HepG2 (cell line): ENCODE data around the gene OST4. TPM values are rescaled to one million over a fixed set of nuclear protein-coding genes. Genes with fewer than 3 reads are reported as not detected.

Source experiments
- ARNTL ChIP-seq: sonication (generic); formaldehyde crosslinking; IDR thresholded peaks from 2 replicates; pipeline ENCODE4 v1.4.0; 2020; ENCODE audit warnings: mild to moderate bottlenecking, missing genetic modification reagents
- CEBPG ChIP-seq: IDR thresholded peaks from 2 replicates; pipeline ENCODE4 v1.6.1; 2016
- FLYWCH1 ChIP-seq: sonication (generic); formaldehyde crosslinking; IDR thresholded peaks from 2 replicates; pipeline ENCODE4 v1.8.1; 2023; ENCODE audit warnings: mild to moderate bottlenecking, missing genetic modification reagents
- MAFK ChIP-seq, 2 experiments: IDR thresholded peaks in 1 of 2; conservative IDR thresholded peaks in 1 of 2; 2 replicates each; pipeline ENCODE4 v1.6.1; 2011; ENCODE audit warnings: improper control_type of control experiment in 2 of 2, low read length in 2 of 2
- TRIM24 ChIP-seq: sonication (generic); formaldehyde crosslinking; IDR thresholded peaks from 2 replicates; pipeline ENCODE4 v1.8.0; 2022; ENCODE audit warnings: mild to moderate bottlenecking, missing genetic modification reagents
- ZFX ChIP-seq: sonication (generic); formaldehyde crosslinking; IDR thresholded peaks from 2 replicates; pipeline ENCODE4 v1.4.0; 2020; ENCODE audit warnings: mild to moderate bottlenecking, low read depth, missing genetic modification reagents, moderate library complexity
- ZHX2 ChIP-seq, 2 experiments: sonication (generic) in 1 of 2; formaldehyde crosslinking in 1 of 2; IDR thresholded peaks; 2 replicates each; pipeline versions ENCODE4 v1.6.1 to v1.9.0; 2014 to 2022; ENCODE audit warnings: antibody characterized with exemption in 1 of 2, borderline replicate concordance in 1 of 2, inconsistent platforms in 1 of 2, low read depth in 1 of 2, missing genetic modification reagents in 1 of 2
- ZNF230 ChIP-seq: sonication (generic); formaldehyde crosslinking; IDR thresholded peaks from 2 replicates; pipeline ENCODE4 v1.4.0; 2020; ENCODE audit warnings: mild to moderate bottlenecking, missing genetic modification reagents
- ZNF75D ChIP-seq: sonication (generic); formaldehyde crosslinking; IDR thresholded peaks from 2 replicates; pipeline ENCODE4 v1.8.1; 2023; ENCODE audit warnings: missing genetic modification reagents, mild to moderate bottlenecking, borderline replicate concordance
- ZNF883 ChIP-seq: sonication (generic); formaldehyde crosslinking; IDR thresholded peaks from 2 replicates; pipeline ENCODE4 v1.5.1; 2020; ENCODE audit warnings: mild to moderate bottlenecking, missing genetic modification reagents; ENCODE audit errors: not compliant biosample characterization
- ZUFSP ChIP-seq: sonication (generic); formaldehyde crosslinking; IDR thresholded peaks from 2 replicates; pipeline ENCODE4 v1.9.0; 2021; ENCODE audit warnings: missing genetic modification reagents, mild to moderate bottlenecking, borderline replicate concordance
- polyA plus RNA-seq, 8 experiments: library from polyadenylated mRNA; depleted of rRNA in 3 of 8; stranded (reverse) in 7 of 8; unstranded in 1 of 8; fragments of >200 nt; fragmentation: Illumina TruSeq in 4 of 8; extraction: Trizol in 4 of 8; gene quantifications; 2 replicates each; pipeline versions ENCODE4 v1.2.1 to v1.2.3, GENCODE V29; 2011 to 2016; ENCODE audit warnings: low read depth in 4 of 8, missing spikeins in 1 of 8, mixed read lengths in 1 of 8; ENCODE audit not compliant: insufficient read depth in 1 of 8
- total RNA-seq, 5 experiments: library from RNA; depleted of rRNA; stranded (reverse); fragments of >200 nt; fragmentation: Illumina TruSeq; extraction: Trizol; gene quantifications; 2 replicates each; pipeline ENCODE4 v1.2.3, GENCODE V29; 2016; ENCODE audit warnings: low read depth in 1 of 5
- TF ChIP-seq, protein P1 (sequence below): sonication (generic); formaldehyde crosslinking; IDR thresholded peaks from 2 replicates; pipeline ENCODE4 v1.4.0; 2020; ENCODE audit warnings: mild to moderate bottlenecking, missing genetic modification reagents
- TF ChIP-seq, protein P2 (sequence below): sonication (generic); formaldehyde crosslinking; IDR thresholded peaks from 2 replicates; pipeline ENCODE4 v1.8.0; 2022; ENCODE audit warnings: missing genetic modification reagents, mild to moderate bottlenecking, borderline replicate concordance

Gene OST4
- total and polyA plus RNA-seq, 2 of the 13 experiments (the other 11 are each of a cell fraction or from before 2014, with no cell fraction given): 498 to 584 TPM

- no peak for TF ChIP-seq MAFK (conservative IDR thresholded peaks at IDR 0.05 in 1 of 2, IDR thresholded peaks at IDR 0.05 in 1 of 2; ENCODE audit: low read length in 2 of 2)
- no peak for TF ChIP-seq ZHX2 (IDR thresholded peaks at IDR 0.05; ENCODE audit: low read depth)
- TF ChIP-seq ZHX2 (CRISPR knock-in tag; IDR thresholded peaks at IDR 0.05; ENCODE audit: borderline replicate concordance): no peak
- TF ChIP-seq ZNF230 (CRISPR knock-in tag): no peak
- TF ChIP-seq ZFX: no peak
- TF ChIP-seq, protein P1, sequence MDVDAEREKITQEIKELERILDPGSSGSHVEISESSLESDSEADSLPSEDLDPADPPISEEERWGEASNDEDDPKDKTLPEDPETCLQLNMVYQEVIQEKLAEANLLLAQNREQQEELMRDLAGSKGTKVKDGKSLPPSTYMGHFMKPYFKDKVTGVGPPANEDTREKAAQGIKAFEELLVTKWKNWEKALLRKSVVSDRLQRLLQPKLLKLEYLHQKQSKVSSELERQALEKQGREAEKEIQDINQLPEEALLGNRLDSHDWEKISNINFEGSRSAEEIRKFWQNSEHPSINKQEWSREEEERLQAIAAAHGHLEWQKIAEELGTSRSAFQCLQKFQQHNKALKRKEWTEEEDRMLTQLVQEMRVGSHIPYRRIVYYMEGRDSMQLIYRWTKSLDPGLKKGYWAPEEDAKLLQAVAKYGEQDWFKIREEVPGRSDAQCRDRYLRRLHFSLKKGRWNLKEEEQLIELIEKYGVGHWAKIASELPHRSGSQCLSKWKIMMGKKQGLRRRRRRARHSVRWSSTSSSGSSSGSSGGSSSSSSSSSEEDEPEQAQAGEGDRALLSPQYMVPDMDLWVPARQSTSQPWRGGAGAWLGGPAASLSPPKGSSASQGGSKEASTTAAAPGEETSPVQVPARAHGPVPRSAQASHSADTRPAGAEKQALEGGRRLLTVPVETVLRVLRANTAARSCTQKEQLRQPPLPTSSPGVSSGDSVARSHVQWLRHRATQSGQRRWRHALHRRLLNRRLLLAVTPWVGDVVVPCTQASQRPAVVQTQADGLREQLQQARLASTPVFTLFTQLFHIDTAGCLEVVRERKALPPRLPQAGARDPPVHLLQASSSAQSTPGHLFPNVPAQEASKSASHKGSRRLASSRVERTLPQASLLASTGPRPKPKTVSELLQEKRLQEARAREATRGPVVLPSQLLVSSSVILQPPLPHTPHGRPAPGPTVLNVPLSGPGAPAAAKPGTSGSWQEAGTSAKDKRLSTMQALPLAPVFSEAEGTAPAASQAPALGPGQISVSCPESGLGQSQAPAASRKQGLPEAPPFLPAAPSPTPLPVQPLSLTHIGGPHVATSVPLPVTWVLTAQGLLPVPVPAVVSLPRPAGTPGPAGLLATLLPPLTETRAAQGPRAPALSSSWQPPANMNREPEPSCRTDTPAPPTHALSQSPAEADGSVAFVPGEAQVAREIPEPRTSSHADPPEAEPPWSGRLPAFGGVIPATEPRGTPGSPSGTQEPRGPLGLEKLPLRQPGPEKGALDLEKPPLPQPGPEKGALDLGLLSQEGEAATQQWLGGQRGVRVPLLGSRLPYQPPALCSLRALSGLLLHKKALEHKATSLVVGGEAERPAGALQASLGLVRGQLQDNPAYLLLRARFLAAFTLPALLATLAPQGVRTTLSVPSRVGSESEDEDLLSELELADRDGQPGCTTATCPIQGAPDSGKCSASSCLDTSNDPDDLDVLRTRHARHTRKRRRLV (CRISPR knock-in tag): no peak
- no peak for TF ChIP-seq TRIM24 (CRISPR knock-in tag)
- TF ChIP-seq ZUFSP: no peak
- TF ChIP-seq ZNF75D (CRISPR knock-in tag): no peak
- no peak for TF ChIP-seq FLYWCH1 (CRISPR knock-in tag)
- TF ChIP-seq, protein P2, sequence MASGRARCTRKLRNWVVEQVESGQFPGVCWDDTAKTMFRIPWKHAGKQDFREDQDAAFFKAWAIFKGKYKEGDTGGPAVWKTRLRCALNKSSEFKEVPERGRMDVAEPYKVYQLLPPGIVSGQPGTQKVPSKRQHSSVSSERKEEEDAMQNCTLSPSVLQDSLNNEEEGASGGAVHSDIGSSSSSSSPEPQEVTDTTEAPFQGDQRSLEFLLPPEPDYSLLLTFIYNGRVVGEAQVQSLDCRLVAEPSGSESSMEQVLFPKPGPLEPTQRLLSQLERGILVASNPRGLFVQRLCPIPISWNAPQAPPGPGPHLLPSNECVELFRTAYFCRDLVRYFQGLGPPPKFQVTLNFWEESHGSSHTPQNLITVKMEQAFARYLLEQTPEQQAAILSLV (CRISPR knock-in tag): no peak
- TF ChIP-seq ARNTL: 0 out of 2 replicates have a peak, but pooled peaks have one; percentile 32
- no peak for TF ChIP-seq CEBPG (CRISPR knock-in tag)
- peak; percentile 17 for TF ChIP-seq ZNF883
These were observed 25.4 kb upstream of the OST4 start (continued) for GRCh38 chr2:27096748-27097297.
